Activated CD8-positive, alpha-beta memory T cell treated with anti-CD3 and anti-CD28 coated beads for 48 hours (primary cell): ENCODE data around the gene RAB27B.

Experiments
- DNase-seq, 3 experiments: peaks; one replicate each; pipeline ENCODE4 v3.0.0-alpha.2; 2020; ENCODE audit warnings: low read depth in 2 of 3, low spot score in 2 of 3

RAB27B gene

GRCh38 chr18:54906331-54907185 lies 78.3 kb downstream of the RAB27B start:
- no peak for DNase-seq

DNA sequence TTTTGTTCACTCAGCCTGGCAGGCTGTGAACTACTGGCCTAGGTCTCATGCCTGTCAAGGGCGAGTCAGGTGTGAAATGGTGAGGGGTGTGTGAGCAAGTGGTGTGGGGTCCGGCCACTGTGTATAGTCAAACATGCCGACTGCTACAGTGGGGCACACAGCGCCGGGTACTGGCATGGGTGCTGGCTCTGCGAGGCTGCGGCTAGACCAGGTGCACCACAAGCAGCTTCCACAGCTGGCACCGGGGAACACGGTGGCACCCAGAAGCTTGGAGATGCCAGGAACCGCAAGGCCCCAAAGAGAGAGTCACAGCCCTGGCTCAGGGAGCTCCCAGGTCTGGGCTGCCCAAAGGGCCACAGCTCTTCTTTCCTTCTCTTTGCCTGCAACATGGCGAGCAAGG lies 81.3 kb downstream of the RAB27B start:
- DNase-seq: no peak

- DNase-seq: no peak
Observed at GRCh38 chr18:54910161-54910919, 82.1 kb downstream of the RAB27B start.

DNA sequence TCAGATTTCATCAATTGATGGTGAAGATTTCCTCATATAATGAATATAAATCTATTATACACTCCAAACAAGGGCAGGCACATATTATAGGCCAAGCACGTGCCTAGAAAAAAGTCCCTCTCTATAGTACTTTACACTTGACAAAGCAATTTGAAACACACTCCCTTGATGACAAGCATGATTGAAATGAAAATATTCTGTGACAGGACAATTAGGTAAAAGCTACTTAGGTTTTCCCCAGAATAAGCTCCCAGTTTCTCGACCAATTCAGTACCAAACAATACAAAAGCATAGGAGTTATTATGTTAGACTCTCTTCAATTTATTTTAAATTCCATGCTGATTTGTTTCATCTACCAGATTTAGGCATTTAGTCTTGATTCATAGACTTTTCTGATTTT lies 83.3 kb downstream of the RAB27B start:
- DNase-seq: no peak

GRCh38 chr18:54914816-54915215 lies 86.5 kb downstream of the RAB27B start:
- no peak for DNase-seq

- no peak for DNase-seq
Observed at GRCh38 chr18:54916507-54916906, 88.2 kb downstream of the RAB27B start.

DNA sequence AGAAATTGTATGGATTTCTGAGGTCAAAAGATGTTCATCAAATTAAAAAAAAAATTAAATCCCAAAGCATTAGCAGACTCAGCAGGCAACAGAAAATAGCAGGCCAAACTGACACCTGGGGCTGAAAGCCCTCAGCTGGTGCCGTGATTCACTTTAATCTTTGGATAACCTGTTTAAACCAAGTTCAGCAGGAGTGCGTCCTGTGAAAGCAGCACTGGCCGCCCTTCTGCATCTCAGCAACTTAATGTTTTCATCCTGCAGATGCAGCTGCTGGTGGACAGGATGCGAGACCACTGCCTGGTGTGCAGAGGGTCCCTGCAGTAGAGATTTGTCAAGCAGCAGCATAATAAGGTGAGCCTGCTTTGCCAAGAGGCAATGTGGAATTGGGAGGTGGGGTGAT lies 89.8 kb downstream of the RAB27B start:
- DNase-seq: no peak

DNA sequence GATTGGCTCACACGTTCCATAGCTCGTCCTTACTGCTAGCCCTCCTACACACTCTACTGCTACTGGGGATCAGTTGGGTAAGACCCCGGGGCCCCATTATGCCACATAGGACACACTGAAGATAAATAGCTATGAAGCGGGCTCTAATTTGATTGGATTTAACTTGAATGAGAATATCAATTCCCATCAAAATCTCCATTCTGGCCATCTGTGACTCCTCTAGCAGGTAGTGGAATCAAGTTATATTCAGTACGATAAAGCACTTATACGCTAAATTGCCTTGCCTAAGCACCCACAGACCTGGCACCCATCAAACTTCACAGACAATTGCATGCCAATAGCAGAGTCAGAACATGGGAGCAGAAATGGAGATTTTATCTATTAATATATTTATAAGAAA lies 91.1 kb downstream of the RAB27B start:
- DNase-seq: no peak

- no peak for DNase-seq
Observed at GRCh38 chr18:54923339-54923956, 95.2 kb downstream of the RAB27B start.

DNA sequence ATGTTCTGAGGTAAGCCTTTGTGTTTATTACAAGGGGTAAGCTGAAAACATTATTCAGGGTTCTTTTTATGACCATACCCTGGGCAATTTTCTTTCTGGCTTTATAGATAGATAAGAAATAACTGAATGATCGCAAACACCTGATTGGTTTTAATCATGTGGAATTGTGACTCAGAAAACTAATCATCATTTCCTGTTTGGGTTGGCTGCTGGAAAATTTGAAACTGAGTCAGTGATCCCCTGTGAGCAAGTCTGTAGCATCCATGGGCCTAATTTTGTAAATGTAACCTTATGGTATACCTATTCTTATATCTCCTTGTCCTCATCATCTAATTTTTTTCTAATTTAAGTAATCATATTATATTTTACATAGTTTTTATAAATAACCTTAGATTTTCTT lies 96.7 kb downstream of the RAB27B start:
- no peak for DNase-seq

DNA sequence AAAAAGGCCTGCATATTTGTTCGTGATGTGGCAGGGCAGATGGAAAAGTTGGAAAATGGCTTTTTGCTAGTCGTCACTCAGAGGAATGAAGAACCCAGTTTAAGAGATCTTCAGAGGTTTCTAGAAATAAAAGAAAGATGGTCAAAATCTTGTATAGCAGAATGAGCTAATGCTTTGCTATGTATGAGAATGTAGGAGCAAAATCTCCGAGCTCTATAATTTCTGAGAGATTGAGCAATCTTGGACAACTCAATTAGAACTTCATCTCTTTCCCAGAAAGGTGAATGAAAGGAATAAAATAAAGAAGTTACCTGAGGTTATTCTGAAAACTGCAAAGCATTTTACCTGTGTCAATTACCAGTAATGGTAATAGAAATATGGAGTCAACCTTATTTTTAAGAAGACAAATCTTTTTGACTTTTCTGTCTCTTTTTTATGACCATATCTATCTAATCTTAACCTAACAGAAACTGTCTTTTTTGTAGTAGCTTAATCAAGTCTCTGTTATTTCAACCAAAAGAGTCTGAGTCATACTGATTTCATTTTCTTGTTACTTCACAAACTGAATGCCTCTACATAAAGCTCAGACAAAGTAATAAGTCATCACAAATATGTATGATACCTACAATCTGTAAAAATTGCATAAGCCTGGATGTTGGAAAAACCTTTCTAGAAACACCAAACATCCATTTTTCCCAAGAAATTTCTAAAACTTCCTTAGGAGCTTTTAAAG lies 98.5 kb downstream of the RAB27B start:
- DNase-seq: no peak

- DNase-seq: no peak
Observed at GRCh38 chr18:54928236-54928635, 100.0 kb downstream of the RAB27B start.

DNA sequence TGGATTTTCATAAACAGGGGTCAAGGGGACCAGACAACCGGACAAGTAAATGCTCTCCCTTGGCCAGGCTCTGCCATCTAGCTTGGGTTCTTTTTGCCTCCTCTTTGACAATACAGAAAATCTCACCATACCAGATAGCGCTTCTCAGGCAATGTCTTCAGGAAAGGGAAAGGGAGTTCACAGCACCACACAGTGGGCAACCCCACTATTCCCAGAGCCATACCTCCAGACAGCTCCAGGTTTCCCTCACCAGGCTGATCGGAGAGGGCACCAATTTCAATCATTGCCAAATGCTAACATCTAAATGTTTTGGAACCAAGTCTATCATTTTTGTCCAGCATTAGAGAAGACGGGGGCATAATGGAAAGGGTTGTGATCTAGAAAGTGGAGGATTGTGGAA lies 102.9 kb downstream of the RAB27B start:
- DNase-seq: no peak

DNA sequence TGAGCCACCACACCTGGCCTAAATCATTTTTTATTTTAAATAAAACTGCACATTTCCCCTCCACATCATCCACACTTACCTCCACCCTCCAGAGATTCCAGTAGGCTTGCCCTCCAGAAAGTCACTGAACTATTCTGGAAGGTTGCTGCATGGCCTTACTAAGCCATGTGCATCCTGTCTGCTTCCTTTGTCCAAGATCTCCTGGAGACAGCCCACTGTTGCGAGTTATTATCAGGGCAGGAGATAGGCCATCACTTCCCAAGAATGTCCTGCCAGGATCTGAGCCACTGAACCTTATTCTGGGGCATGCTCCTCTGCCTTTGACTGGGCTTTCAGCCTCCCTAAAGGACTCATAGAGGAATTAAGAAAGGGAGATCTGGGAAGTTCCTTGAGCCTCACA lies 104.2 kb downstream of the RAB27B start:
- DNase-seq: no peak

DNA sequence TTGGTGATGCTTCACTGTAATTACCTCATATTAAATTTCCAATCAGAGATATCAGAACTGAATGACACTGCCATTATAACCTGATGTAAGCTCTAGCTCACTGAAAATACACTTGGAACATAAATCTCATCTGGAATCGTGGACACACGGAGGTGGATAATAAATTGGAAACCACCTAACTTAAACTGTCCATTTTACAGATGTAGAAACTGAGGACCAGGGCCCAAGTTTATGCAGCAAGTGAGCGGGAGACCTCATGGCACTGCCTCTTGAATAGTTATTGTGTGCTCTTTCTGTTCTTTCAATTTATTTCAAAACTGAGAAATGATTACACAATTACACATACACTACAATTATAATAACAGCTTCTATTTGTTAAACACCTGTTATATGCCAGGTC lies 110.2 kb downstream of the RAB27B start:
- no peak for DNase-seq

DNA sequence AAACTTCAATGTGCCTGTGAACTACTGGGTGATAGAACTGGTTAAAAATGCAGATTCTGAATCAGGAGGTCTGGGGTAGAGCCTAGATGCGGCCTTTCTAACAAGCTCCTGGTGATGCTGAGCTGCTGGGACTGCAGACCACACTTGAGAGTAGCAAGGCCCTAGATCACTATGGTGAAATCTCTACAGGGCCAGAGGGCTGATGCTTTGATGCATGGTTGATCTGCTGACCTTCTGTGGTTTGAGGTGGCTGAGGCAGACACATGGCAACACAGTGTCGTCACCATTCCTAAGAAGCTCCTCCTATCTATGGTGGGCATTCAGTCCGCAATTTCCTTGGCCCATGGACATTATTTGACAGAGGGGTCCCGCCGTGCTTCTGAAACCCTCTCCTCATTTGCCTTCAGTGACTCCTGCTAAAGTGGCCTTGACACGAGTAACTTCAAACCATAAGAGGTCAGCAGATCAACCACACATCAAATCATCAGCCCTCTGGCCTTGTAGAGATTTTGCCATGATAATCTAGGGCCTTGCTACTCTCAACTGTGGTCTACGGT lies 111.2 kb downstream of the RAB27B start:
- DNase-seq: no peak

DNA sequence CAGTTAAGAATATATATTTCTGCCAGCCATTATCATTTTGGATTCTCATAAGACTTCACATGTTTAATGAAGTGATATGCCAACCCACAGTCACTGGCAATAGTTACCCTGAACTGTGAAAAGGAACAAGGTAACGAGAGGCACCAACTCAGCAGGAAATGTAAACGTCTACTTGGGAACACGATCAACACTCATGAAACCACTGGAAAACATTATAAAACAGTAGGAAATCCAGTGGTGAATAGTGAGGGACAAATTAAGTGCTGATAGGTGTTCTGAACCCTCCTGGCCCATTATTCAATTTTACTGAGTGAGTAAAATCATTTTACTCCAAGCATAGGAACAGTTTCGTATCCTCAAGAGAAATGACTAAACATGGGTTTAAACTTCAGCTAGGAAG lies 113.9 kb downstream of the RAB27B start:
- no peak for DNase-seq

GRCh38 chr18:54942569-54942968 lies 114.3 kb downstream of the RAB27B start:
- DNase-seq: no peak
